Endodermal cell (in vitro differentiated cells): ENCODE measurements around the gene GJB2. TPM values are rescaled to one million over a fixed set of nuclear protein-coding genes. Genes with fewer than 3 reads are reported as not detected.

Experiments
- DNase-seq: peaks from one replicate; pipeline ENCODE4 v3.0.0-alpha.2; 2017
- H3K27ac ChIP-seq: 2 replicates; pipeline ENCODE4 v1.5.1; 2013; ENCODE audit warnings: mild to moderate bottlenecking, low read depth, low read length, moderate library complexity
- H3K27me3 ChIP-seq: 2 replicates; pipeline ENCODE4 v1.6.1; 2013; ENCODE audit warnings: mild to moderate bottlenecking, low read length, moderate library complexity; ENCODE audit not compliant: insufficient read depth, control insufficient read depth, poor library complexity, severe bottlenecking
- H3K36me3 ChIP-seq: 2 replicates; pipeline ENCODE4 v1.7.0; 2013; ENCODE audit warnings: mild to moderate bottlenecking, low read length, moderate library complexity; ENCODE audit not compliant: control insufficient read depth, insufficient read depth
- H3K4me1 ChIP-seq: one replicate; pipeline ENCODE4 v1.7.0; 2013; ENCODE audit warnings: low read length; ENCODE audit not compliant: control insufficient read depth, insufficient read depth
- H3K4me3 ChIP-seq: 2 replicates; pipeline ENCODE4 v1.5.1; 2013; ENCODE audit warnings: mild to moderate bottlenecking, low read length, moderate library complexity
- H3K9ac ChIP-seq: 2 replicates; pipeline ENCODE4 v1.6.1; 2013; ENCODE audit warnings: mild to moderate bottlenecking, low read length, moderate library complexity; ENCODE audit not compliant: poor library complexity, severe bottlenecking; ENCODE audit errors: extremely low read depth
- H3K9me3 ChIP-seq: 2 replicates; pipeline ENCODE4 v1.6.1; 2013; ENCODE audit warnings: mild to moderate bottlenecking, low read length, moderate library complexity; ENCODE audit not compliant: control insufficient read depth
- H3K27ac Mint-ChIP-seq: 2 replicates; pipeline ENCODE4 v1.8.0; 2020; ENCODE audit warnings: mixed read lengths
- H3K27me3 Mint-ChIP-seq: 2 replicates; pipeline ENCODE4 v1.8.0; 2021; ENCODE audit warnings: mild to moderate bottlenecking, mixed read lengths; ENCODE audit not compliant: insufficient read depth
- H3K36me3 Mint-ChIP-seq: 2 replicates; pipeline ENCODE4 v1.8.0; 2020; ENCODE audit warnings: low read depth, mixed read lengths
- H3K4me1 Mint-ChIP-seq: 2 replicates; pipeline ENCODE4 v1.8.0; 2020; ENCODE audit warnings: mixed read lengths
- H3K4me3 Mint-ChIP-seq: 2 replicates; pipeline ENCODE4 v1.8.0; 2020; ENCODE audit warnings: mild to moderate bottlenecking, moderate library complexity, mixed read lengths
- H3K9me3 Mint-ChIP-seq: 2 replicates; pipeline ENCODE4 v1.8.0; 2020; ENCODE audit warnings: mild to moderate bottlenecking, mixed read lengths
- CTCF ChIP-seq: fragments of 200-600 bp; sonication (generic); conservative IDR thresholded peaks from 2 replicates; pipeline ENCODE4 v1.5.0; 2021; ENCODE audit warnings: antibody characterized with exemption, mild to moderate bottlenecking
- WGBS, 2 experiments: methylation state at CpG; one replicate each; pipeline versions ENCODE4 v1.1.5 to v1.1.7; 2013; ENCODE audit warnings: missing lambda C conversion rate in 2 of 2, mixed read lengths in 1 of 2; ENCODE audit not compliant: insufficient coverage in 1 of 2, insufficient read length in 1 of 2; 5-methylcytosine and 5-hydroxymethylcytosine counted together
- total RNA-seq, 2 donors: library from RNA; stranded (reverse); fragmentation: NEBNext Ultra II Directional in 1 of 2; extraction: Animal tissue kit (Norgen Biotek cat#: 25700) in 1 of 2; gene quantifications; 2 replicates in 1 of 2; 3 replicates in 1 of 2; pipeline ENCODE4 v1.2.1, GENCODE V29; 2021

Gene GJB2
- total RNA-seq, 2 donors from 2014 or later = 0.26 to 0.82 TPM

GRCh38 chr13:20142927-20143480 is 49.7 kb downstream of the GJB2 start:
- no peak overlapping the region for H3K4me3 ChIP-seq
- Mint-ChIP-seq H3K27ac (no peak overlapping the region), H3K9me3 (no peaks in the 10 kb centered on the region), H3K36me3 (no peaks in the 10 kb centered on the region), H3K27me3 (peaks cover 27% of the 10 kb centered on the region), H3K4me3 (no peak overlapping the region), H3K4me1 (no peaks in the 10 kb centered on the region)
- no peak overlapping the region for H3K27ac ChIP-seq
- H3K9ac ChIP-seq = no peak overlapping the region
- DNase-seq = peak; percentile 30
- no peak for TF ChIP-seq CTCF
- H3K9me3 ChIP-seq = no peaks in the 10 kb centered on the region
- WGBS, 2 experiments = 95 to 99% methylated on average over 19 to 30 of the region's 30 CpGs
- H3K27me3 ChIP-seq = peaks cover 11% of the 10 kb centered on the region
- no peaks in the 10 kb centered on the region for H3K4me1 ChIP-seq
- no peaks in the 10 kb centered on the region for H3K36me3 ChIP-seq

- H3K4me3 ChIP-seq = no peak overlapping the region
- H3K4me1 Mint-ChIP-seq = no peaks in the 10 kb centered on the region
- H3K27ac Mint-ChIP-seq = no peak overlapping the region
- peaks cover 30% of the 10 kb centered on the region for H3K27me3 Mint-ChIP-seq
- H3K9me3 Mint-ChIP-seq = no peaks in the 10 kb centered on the region
- no peak overlapping the region for H3K27ac ChIP-seq
- H3K9ac ChIP-seq = no peak overlapping the region
- no peak overlapping the region for H3K4me3 Mint-ChIP-seq
- no peaks in the 10 kb centered on the region for H3K36me3 Mint-ChIP-seq
- H3K4me1 ChIP-seq = no peaks in the 10 kb centered on the region
- TF ChIP-seq CTCF = no peak
- H3K9me3 ChIP-seq = no peaks in the 10 kb centered on the region
- peaks cover 15% of the 10 kb centered on the region for H3K27me3 ChIP-seq
- 94 to 97% methylated on average over 55 to 84 of the region's 84 CpGs for WGBS, 2 experiments
- no peaks in the 10 kb centered on the region for H3K36me3 ChIP-seq
- DNase-seq = peak; percentile 53
Measured at GRCh38 chr13:20142023-20142926, 50.5 kb downstream of the GJB2 start.

GRCh38 chr13:20141238-20142022 is 51.3 kb downstream of the GJB2 start:
- Histone ChIP-seq H3K4me3 (no peak overlapping the region), H3K9me3 (no peaks in the 10 kb centered on the region), H3K27me3 (peaks cover 23% of the 10 kb centered on the region), H3K27ac (no peak overlapping the region), H3K4me1 (no peaks in the 10 kb centered on the region), H3K9ac (no peak overlapping the region), H3K36me3 (no peaks in the 10 kb centered on the region)
- Mint-ChIP-seq H3K27ac (no peak overlapping the region), H3K9me3 (no peaks in the 10 kb centered on the region), H3K27me3 (peaks cover 37% of the 10 kb centered on the region), H3K4me1 (no peaks in the 10 kb centered on the region), H3K36me3 (no peaks in the 10 kb centered on the region), H3K4me3 (no peak overlapping the region)
- peak; percentile 24 for DNase-seq
- peak; percentile 14 for TF ChIP-seq CTCF
- WGBS, 2 experiments = 87 to 89% methylated on average over 12 to 14 of the region's 14 CpGs
